Neural crest cell (in vitro differentiated cells): Measurements from ENCODE around the gene OIP5. TPM values are rescaled to one million over a fixed set of nuclear protein-coding genes. Genes with fewer than 3 reads are reported as not detected.

Source experiments
- DNase-seq: peaks from one replicate; pipeline ENCODE4 v3.0.0; 2021; ENCODE audit warnings: low read depth, mixed read lengths, low spot score
- H3K27ac Mint-ChIP-seq: one replicate; pipeline ENCODE4 v1.8.0; 2021; ENCODE audit warnings: mild to moderate bottlenecking, mixed read lengths; ENCODE audit not compliant: unreplicated experiment
- H3K27me3 Mint-ChIP-seq: 2 replicates; pipeline ENCODE4 v1.8.0; 2021; ENCODE audit warnings: low read depth, mild to moderate bottlenecking, mixed read lengths
- H3K36me3 Mint-ChIP-seq: 2 replicates; pipeline ENCODE4 v1.8.0; 2021; ENCODE audit warnings: low read depth, mild to moderate bottlenecking, mixed read lengths
- H3K4me1 Mint-ChIP-seq: 2 replicates; pipeline ENCODE4 v1.8.0; 2021; ENCODE audit warnings: mixed read lengths
- H3K4me3 Mint-ChIP-seq: one replicate; pipeline ENCODE4 v1.8.0; 2021; ENCODE audit warnings: mild to moderate bottlenecking, mixed read lengths
- H3K9me3 Mint-ChIP-seq: 2 replicates; pipeline ENCODE4 v1.8.0; 2021; ENCODE audit warnings: mixed read lengths
- CTCF ChIP-seq: fragments of 200-600 bp; sonication (generic); conservative IDR thresholded peaks from 2 replicates; pipeline ENCODE4 v1.5.0; 2021; ENCODE audit warnings: antibody characterized with exemption, mild to moderate bottlenecking
- total RNA-seq: library from RNA; stranded (reverse); gene quantifications from 2 replicates; pipeline ENCODE4 v1.2.1, GENCODE V29; 2021

Gene OIP5
- total RNA-seq, 1 donor from 2014 or later, result 26.9 TPM

- peaks cover 6% of the 10 kb centered on the region for H3K36me3 Mint-ChIP-seq
- peaks cover 15% of the 10 kb centered on the region for H3K4me1 Mint-ChIP-seq
- DNase-seq, result no peak
Measured at GRCh38 chr15:41279535-41280283, 52.7 kb downstream of the OIP5 start.

DNA sequence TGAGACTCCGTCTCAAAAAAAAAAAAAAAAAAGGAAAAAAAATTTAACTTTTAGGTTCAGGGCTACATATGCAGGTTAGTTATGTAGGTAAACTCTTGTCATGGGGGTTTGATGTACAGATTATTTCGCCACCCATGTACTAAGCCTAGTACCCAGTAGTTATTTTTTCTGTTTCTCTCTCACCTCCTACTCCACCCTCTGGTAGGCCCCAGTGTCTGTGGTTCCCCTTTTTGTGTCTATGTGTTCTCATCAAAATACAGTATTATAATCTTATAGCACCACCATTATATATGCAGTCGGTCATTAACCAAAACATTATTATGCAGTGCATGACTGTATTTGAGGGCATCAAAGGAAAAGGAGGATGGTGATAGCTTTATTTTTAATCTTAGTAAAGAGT is 54.1 kb downstream of the OIP5 start:
- peaks cover 6% of the 10 kb centered on the region for H3K4me1 Mint-ChIP-seq
- H3K36me3 Mint-ChIP-seq, result no peaks in the 10 kb centered on the region
- H3K27ac Mint-ChIP-seq, result no peak overlapping the region
- TF ChIP-seq CTCF, result no peak
- no peaks in the 10 kb centered on the region for H3K9me3 Mint-ChIP-seq
- H3K4me3 Mint-ChIP-seq, result peak overlapping the region; percentile 41
- no peaks in the 10 kb centered on the region for H3K27me3 Mint-ChIP-seq
- no peak for DNase-seq

More at GRCh38 chr15:41279535-41280283, 52.7 kb downstream of the OIP5 start:
- H3K27me3 Mint-ChIP-seq, result no peaks in the 10 kb centered on the region
- TF ChIP-seq CTCF, result no peak
- H3K27ac Mint-ChIP-seq, result no peak overlapping the region
- no peaks in the 10 kb centered on the region for H3K9me3 Mint-ChIP-seq
- H3K4me3 Mint-ChIP-seq, result no peak overlapping the region

DNA sequence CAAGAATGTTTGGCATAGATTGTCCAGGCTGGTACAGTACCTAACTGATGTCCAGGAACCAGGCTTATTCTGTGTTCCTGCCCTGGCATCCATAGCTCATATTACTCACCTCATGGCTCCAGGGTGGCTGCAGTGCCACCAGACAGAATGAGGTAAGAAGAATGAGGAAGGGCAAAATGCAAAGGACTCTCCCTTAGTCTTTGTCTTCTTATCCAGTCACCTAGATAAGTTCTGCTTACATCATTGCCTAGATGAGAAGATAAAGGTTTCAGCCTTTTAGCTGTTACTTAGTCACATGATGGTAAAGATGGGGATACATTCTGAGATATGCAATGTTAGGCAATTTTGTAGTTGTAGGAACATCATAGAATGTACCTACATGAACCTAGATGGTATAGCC is 55.6 kb downstream of the OIP5 start:
- Mint-ChIP-seq H3K36me3 (no peaks in the 10 kb centered on the region), H3K4me1 (no peaks in the 10 kb centered on the region), H3K9me3 (no peaks in the 10 kb centered on the region), H3K27me3 (no peaks in the 10 kb centered on the region), H3K4me3 (no peak overlapping the region), H3K27ac (no peak overlapping the region)
- DNase-seq, result no peak
- TF ChIP-seq CTCF, result no peak

DNA sequence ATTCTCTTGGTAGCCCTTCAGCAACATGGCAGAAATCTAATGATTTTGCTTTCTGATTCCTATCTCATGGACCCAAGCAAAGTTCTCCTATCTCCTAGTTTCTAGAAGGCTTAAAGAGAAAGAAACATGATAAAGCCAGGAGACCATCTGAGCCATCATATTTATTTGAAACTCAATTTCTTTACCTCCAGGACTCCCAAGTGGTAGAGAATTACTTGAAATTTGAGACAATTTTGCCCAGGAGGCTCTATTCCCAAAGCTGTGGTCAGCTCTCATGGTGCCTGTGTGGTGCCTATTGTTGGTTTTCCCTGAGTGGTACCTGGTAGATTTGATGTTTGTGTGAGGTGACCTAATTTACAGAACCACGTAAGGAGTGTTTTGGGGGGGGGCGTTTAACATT is 62.5 kb downstream of the OIP5 start:
- H3K36me3 Mint-ChIP-seq, result peaks cover 13% of the 10 kb centered on the region
- no peak overlapping the region for H3K4me3 Mint-ChIP-seq
- DNase-seq, result no peak
- no peaks in the 10 kb centered on the region for H3K27me3 Mint-ChIP-seq
- no peaks in the 10 kb centered on the region for H3K4me1 Mint-ChIP-seq
- no peaks in the 10 kb centered on the region for H3K9me3 Mint-ChIP-seq
- no peak overlapping the region for H3K27ac Mint-ChIP-seq
- no peak for TF ChIP-seq CTCF

GRCh38 chr15:41263891-41264351 is 68.5 kb downstream of the OIP5 start:
- H3K4me1 Mint-ChIP-seq, result no peaks in the 10 kb centered on the region
- no peaks in the 10 kb centered on the region for H3K9me3 Mint-ChIP-seq
- H3K36me3 Mint-ChIP-seq, result peaks cover 16% of the 10 kb centered on the region
- no peak overlapping the region for H3K4me3 Mint-ChIP-seq
- no peak for TF ChIP-seq CTCF
- H3K27ac Mint-ChIP-seq, result no peak overlapping the region
- DNase-seq, result no peak
- H3K27me3 Mint-ChIP-seq, result no peaks in the 10 kb centered on the region
